GM12801 (cell line): ENCODE measurements around the gene RACK1.

Experiments used
- CTCF ChIP-seq: IDR thresholded peaks from one replicate; pipeline ENCODE4 v1.5.1; 2011; ENCODE audit warnings: control low read depth; ENCODE audit not compliant: insufficient read length; ENCODE audit errors: extremely low read depth

The RACK1 gene

GRCh38 chr5:181241393-181241975 lies 2.2 kb downstream of the RACK1 start:
- TF ChIP-seq CTCF = no peak

- no peak for TF ChIP-seq CTCF
These were observed 4.5 kb downstream of the RACK1 start for GRCh38 chr5:181239062-181239663.

GRCh38 chr5:181237729-181238385 lies 5.8 kb downstream of the RACK1 start:
- TF ChIP-seq CTCF = no peak

GRCh38 chr5:181236954-181237641 lies 6.6 kb downstream of the RACK1 start:
- no peak for TF ChIP-seq CTCF

GRCh38 chr5:181236471-181236870 lies 7.2 kb downstream of the RACK1 start:
- TF ChIP-seq CTCF = no peak

- TF ChIP-seq CTCF = no peak
These were observed 7.9 kb downstream of the RACK1 start for GRCh38 chr5:181235689-181236366.

- TF ChIP-seq CTCF = no peak
These were observed 8.4 kb downstream of the RACK1 start for GRCh38 chr5:181235323-181235688.
